C4-2B (cell line): ENCODE measurements around the gene PACSIN1.

Source experiments
- ZFX ChIP-seq: fragments of 450-650 bp; IDR thresholded peaks from 2 replicates; pipeline ENCODE4 v1.6.1; 2017
- TF ChIP-seq, protein P1 (sequence below): fragments of 450-650 bp; conservative IDR thresholded peaks from 2 replicates; pipeline ENCODE4 v1.5.1; 2017; ENCODE audit warnings: mild to moderate bottlenecking

DNA sequence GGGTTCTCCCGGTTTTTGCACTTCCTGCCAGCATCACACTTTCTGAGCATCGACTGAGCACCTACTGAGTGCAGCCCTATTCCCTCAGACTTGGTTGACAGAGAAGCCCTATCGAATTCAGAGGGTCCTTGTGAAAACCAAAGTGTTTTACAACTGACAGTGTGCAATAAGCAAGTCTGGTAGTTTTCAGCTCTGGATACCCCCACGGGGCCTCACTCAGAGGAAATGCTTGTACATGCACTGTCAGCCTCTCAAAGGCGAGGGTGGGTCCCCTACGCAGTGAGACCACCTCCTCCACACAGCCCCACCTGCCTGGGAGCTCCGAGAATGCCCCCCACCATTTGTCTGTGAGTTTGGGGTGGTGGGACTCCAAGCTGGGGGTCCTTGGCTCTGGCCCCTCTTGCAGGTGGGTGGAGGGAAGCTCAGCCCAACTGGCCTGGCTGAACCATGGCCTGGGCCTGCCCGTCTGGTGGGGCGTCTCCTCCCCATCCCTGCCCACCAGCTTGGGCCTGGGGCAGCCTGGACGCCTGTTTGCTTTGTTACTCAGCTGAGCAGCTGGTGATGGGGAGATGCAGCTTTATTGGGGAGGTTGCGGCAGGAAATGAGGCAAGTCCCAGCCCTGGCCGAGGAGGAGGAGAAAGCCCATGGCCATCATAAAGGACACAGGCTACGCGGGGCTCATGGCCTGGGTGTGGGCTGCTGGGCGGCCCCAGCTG, 88.6 kb downstream of the PACSIN1 start:
- TF ChIP-seq, protein P1, sequence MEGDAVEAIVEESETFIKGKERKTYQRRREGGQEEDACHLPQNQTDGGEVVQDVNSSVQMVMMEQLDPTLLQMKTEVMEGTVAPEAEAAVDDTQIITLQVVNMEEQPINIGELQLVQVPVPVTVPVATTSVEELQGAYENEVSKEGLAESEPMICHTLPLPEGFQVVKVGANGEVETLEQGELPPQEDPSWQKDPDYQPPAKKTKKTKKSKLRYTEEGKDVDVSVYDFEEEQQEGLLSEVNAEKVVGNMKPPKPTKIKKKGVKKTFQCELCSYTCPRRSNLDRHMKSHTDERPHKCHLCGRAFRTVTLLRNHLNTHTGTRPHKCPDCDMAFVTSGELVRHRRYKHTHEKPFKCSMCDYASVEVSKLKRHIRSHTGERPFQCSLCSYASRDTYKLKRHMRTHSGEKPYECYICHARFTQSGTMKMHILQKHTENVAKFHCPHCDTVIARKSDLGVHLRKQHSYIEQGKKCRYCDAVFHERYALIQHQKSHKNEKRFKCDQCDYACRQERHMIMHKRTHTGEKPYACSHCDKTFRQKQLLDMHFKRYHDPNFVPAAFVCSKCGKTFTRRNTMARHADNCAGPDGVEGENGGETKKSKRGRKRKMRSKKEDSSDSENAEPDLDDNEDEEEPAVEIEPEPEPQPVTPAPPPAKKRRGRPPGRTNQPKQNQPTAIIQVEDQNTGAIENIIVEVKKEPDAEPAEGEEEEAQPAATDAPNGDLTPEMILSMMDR: no peak
- 0 out of 2 replicates have a peak, but pooled peaks have one; percentile 16 for TF ChIP-seq ZFX
